ENCODE results near the gene CAPN7.

CAPN7 gene

DNA sequence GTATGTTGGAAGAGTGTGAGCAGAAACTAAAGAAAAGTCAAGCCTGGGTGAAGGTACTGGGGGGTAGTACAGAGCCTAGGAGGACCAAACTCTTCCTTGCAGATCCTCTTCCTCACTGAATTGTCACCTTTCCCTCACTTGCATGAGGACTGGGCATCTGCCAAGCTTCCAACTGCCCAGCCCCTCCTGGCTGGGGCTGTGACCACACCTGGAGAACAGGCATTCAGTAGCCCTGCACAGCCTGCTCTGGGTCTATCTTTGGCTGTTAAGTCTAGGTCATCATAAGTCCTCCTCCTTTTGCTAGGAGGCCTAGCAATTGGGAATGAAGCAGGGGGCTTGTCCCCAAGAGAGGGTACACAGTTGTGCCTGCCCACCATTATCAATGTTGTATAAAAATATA, 55.2 kb downstream of the CAPN7 start:
- TF ChIP-seq CREB1 (IDR thresholded peaks at IDR 0.05; ENCODE audit: low read depth), result no peak
- TF ChIP-seq ZBTB7A (IDR thresholded peaks at IDR 0.05; ENCODE audit: low read depth), result no peak
- TF ChIP-seq EP300 (IDR thresholded peaks at IDR 0.05; ENCODE audit: borderline replicate concordance), result no peak
- TF ChIP-seq, protein P1, sequence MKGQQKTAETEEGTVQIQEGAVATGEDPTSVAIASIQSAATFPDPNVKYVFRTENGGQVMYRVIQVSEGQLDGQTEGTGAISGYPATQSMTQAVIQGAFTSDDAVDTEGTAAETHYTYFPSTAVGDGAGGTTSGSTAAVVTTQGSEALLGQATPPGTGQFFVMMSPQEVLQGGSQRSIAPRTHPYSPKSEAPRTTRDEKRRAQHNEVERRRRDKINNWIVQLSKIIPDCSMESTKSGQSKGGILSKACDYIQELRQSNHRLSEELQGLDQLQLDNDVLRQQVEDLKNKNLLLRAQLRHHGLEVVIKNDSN (IDR thresholded peaks at IDR 0.05), result no peak
- no peak for TF ChIP-seq YY1 (IDR thresholded peaks at IDR 0.05; ENCODE audit: low read depth)
- no peak for TF ChIP-seq TAF1 (IDR thresholded peaks at IDR 0.05; ENCODE audit: low read depth)
- no peak for TF ChIP-seq RAD21 (IDR thresholded peaks at IDR 0.05; ENCODE audit: low read depth)
- no peak for TF ChIP-seq REST (IDR thresholded peaks at IDR 0.05; ENCODE audit: low read depth)
- TF ChIP-seq EGR1 (IDR thresholded peaks at IDR 0.05), result no peak
- no peak for TF ChIP-seq FOXM1 (IDR thresholded peaks at IDR 0.05; ENCODE audit: borderline replicate concordance, low read depth)
- TF ChIP-seq NFIC (IDR thresholded peaks at IDR 0.05), result no peak
- TF ChIP-seq TCF12 (IDR thresholded peaks at IDR 0.05; ENCODE audit: low read depth), result no peak
- no peak for TF ChIP-seq CEBPB (IDR thresholded peaks at IDR 0.05)
- TF ChIP-seq MAX (IDR thresholded peaks at IDR 0.05), result no peak
- TF ChIP-seq TEAD4 (IDR thresholded peaks at IDR 0.05), result no peak

GRCh38 chr3:15262021-15262420, 56.0 kb downstream of the CAPN7 start:
- TF ChIP-seq ZBTB7A (IDR thresholded peaks at IDR 0.05; ENCODE audit: low read depth), result no peak
- TF ChIP-seq CEBPB (IDR thresholded peaks at IDR 0.05), result no peak
- TF ChIP-seq, protein P1 (IDR thresholded peaks at IDR 0.05), result no peak
- TF ChIP-seq TEAD4 (IDR thresholded peaks at IDR 0.05), result no peak
- no peak for TF ChIP-seq YY1 (IDR thresholded peaks at IDR 0.05; ENCODE audit: low read depth)
- no peak for TF ChIP-seq MAX (IDR thresholded peaks at IDR 0.05)
- TF ChIP-seq CREB1 (IDR thresholded peaks at IDR 0.05; ENCODE audit: low read depth), result no peak
- no peak for TF ChIP-seq REST (IDR thresholded peaks at IDR 0.05; ENCODE audit: low read depth)
- TF ChIP-seq EP300 (IDR thresholded peaks at IDR 0.05; ENCODE audit: borderline replicate concordance), result no peak
- no peak for TF ChIP-seq EGR1 (IDR thresholded peaks at IDR 0.05)

GRCh38 chr3:15263120-15263519, 57.1 kb downstream of the CAPN7 start:
- TF ChIP-seq MAX (IDR thresholded peaks at IDR 0.05) (no peak), FOXM1 (IDR thresholded peaks at IDR 0.05; ENCODE audit: borderline replicate concordance, low read depth) (no peak), YY1 (IDR thresholded peaks at IDR 0.05; ENCODE audit: low read depth) (no peak), EP300 (IDR thresholded peaks at IDR 0.05; ENCODE audit: borderline replicate concordance) (no peak), NFIC (IDR thresholded peaks at IDR 0.05) (no peak), REST (IDR thresholded peaks at IDR 0.05; ENCODE audit: low read depth) (no peak), TAF1 (IDR thresholded peaks at IDR 0.05; ENCODE audit: low read depth) (no peak), CREB1 (IDR thresholded peaks at IDR 0.05; ENCODE audit: low read depth) (no peak), TCF12 (IDR thresholded peaks at IDR 0.05; ENCODE audit: low read depth) (no peak), CEBPB (IDR thresholded peaks at IDR 0.05) (no peak), RAD21 (IDR thresholded peaks at IDR 0.05; ENCODE audit: low read depth) (no peak), EGR1 (IDR thresholded peaks at IDR 0.05) (no peak), TEAD4 (IDR thresholded peaks at IDR 0.05) (no peak)

GRCh38 chr3:15263926-15264325, 57.9 kb downstream of the CAPN7 start:
- TF ChIP-seq EP300 (IDR thresholded peaks at IDR 0.05; ENCODE audit: borderline replicate concordance), result no peak
- no peak for TF ChIP-seq REST (IDR thresholded peaks at IDR 0.05; ENCODE audit: low read depth)
- TF ChIP-seq, protein P1 (IDR thresholded peaks at IDR 0.05), result no peak
- no peak for TF ChIP-seq YY1 (IDR thresholded peaks at IDR 0.05; ENCODE audit: low read depth)
- TF ChIP-seq ZBTB7A (IDR thresholded peaks at IDR 0.05; ENCODE audit: low read depth), result no peak
- no peak for TF ChIP-seq RAD21 (IDR thresholded peaks at IDR 0.05; ENCODE audit: low read depth)
- TF ChIP-seq TAF1 (IDR thresholded peaks at IDR 0.05; ENCODE audit: low read depth), result no peak
- no peak for TF ChIP-seq NFIC (IDR thresholded peaks at IDR 0.05)
- TF ChIP-seq TEAD4 (IDR thresholded peaks at IDR 0.05), result no peak
- no peak for TF ChIP-seq FOXM1 (IDR thresholded peaks at IDR 0.05; ENCODE audit: borderline replicate concordance, low read depth)
- no peak for TF ChIP-seq MAX (IDR thresholded peaks at IDR 0.05)

All from Ishikawa (cell line).